NB4 (cell line): ENCODE measurements around the gene ZNF697.

Experiments used
- CTCF ChIP-seq: IDR thresholded peaks from one replicate; pipeline ENCODE4 v1.5.1; 2012; ENCODE audit warnings: low read depth, low read length
- MAX ChIP-seq: IDR thresholded peaks from 2 replicates; pipeline ENCODE4 v1.6.1; 2011; ENCODE audit warnings: low read depth, low read length
- MYC ChIP-seq: IDR thresholded peaks from 2 replicates; pipeline ENCODE4 v1.6.1; 2011; ENCODE audit warnings: low read depth, low read length
- POLR2A ChIP-seq: IDR thresholded peaks from 2 replicates; pipeline ENCODE4 v1.6.1; 2011; ENCODE audit warnings: mild to moderate bottlenecking; ENCODE audit not compliant: insufficient read length; ENCODE audit errors: extremely low read depth

- peak; percentile 44 for TF ChIP-seq CTCF
- TF ChIP-seq POLR2A: no peak
- no peak for TF ChIP-seq MYC
- TF ChIP-seq MAX: no peak
Measured at GRCh38 chr1:119674835-119675289, 26.8 kb upstream of the ZNF697 start.
